K562 (cell line): ENCODE results near the gene DLGAP1. TPM values are rescaled to one million over a fixed set of nuclear protein-coding genes. Genes with fewer than 3 reads are reported as not detected.

Source experiments
- ARID2 ChIP-seq: fragments of 450-650 bp; IDR thresholded peaks from 2 replicates; pipeline ENCODE4 v1.6.1; 2017; ENCODE audit warnings: antibody characterized with exemption, mild to moderate bottlenecking
- CAMTA2 ChIP-seq: fragments of 250-450 bp; sonication (Bioruptor Pico); conservative IDR thresholded peaks from 2 replicates; pipeline ENCODE4 v1.5.1; 2022
- CC2D1A ChIP-seq: fragments of 450-650 bp; IDR thresholded peaks from 2 replicates; pipeline ENCODE4 v1.6.1; 2017; ENCODE audit warnings: mild to moderate bottlenecking
- GTF2A2 ChIP-seq: IDR thresholded peaks from 2 replicates; pipeline ENCODE4 v1.6.1; 2016; ENCODE audit warnings: mild to moderate bottlenecking, missing genetic modification characterization, missing compliant biosample characterization
- KLF6 ChIP-seq: fragments of 250-450 bp; sonication (Bioruptor Pico); IDR thresholded peaks from 2 replicates; pipeline ENCODE4 v1.4.0; 2020; ENCODE audit warnings: mild to moderate bottlenecking, moderate library complexity, borderline replicate concordance
- MGA ChIP-seq: fragments of 450-650 bp; IDR thresholded peaks from 2 replicates; pipeline ENCODE4 v1.6.1; 2016; ENCODE audit warnings: mild to moderate bottlenecking, moderate library complexity
- MYBL2 ChIP-seq, 2 experiments: fragments of 450-650 bp in 1 of 2; sonication (generic) in 1 of 2; formaldehyde crosslinking in 1 of 2; IDR thresholded peaks; 2 replicates each; pipeline versions ENCODE4 v1.6.1 to v1.8.1; 2017 to 2022; ENCODE audit warnings: borderline replicate concordance in 1 of 2, inconsistent platforms in 1 of 2, low read depth in 1 of 2, mild to moderate bottlenecking in 1 of 2, missing genetic modification reagents in 1 of 2, moderate library complexity in 1 of 2
- SREBF2 ChIP-seq: sonication (generic); formaldehyde crosslinking; IDR thresholded peaks from 2 replicates; pipeline ENCODE4 v1.4.0; 2020; ENCODE audit warnings: mild to moderate bottlenecking, missing genetic modification reagents
- polyA plus RNA-seq, 8 experiments: library from polyadenylated mRNA; depleted of rRNA in 4 of 8; stranded (reverse) in 5 of 8; unstranded in 3 of 8; fragments of >200 nt; fragmentation: Nextera tagmentation in 2 of 8; fragmentation: Illumina TruSeq in 1 of 8; extraction: Ambion mirVana in 2 of 8; extraction: Trizol in 1 of 8; gene quantifications; 2 replicates each; pipeline versions ENCODE4 v1.2.1 to v1.2.3, GENCODE V29; 2011 to 2014; ENCODE audit warnings: inconsistent platforms in 1 of 8, missing spikeins in 1 of 8
- total RNA-seq, 7 experiments: library from RNA; depleted of rRNA in 6 of 7; stranded (reverse); fragments of >200 nt in 6 of 7; fragmentation: Illumina TruSeq in 2 of 7; extraction: Trizol in 2 of 7; gene quantifications; 2 replicates each; pipeline versions ENCODE4 v1.2.1 to v1.2.3, GENCODE V29; 2011 to 2021; ENCODE audit warnings: low replicate concordance in 1 of 7

DLGAP1 gene
- total and polyA plus RNA-seq, 9 of the 15 experiments (the other 6 are each of a cell fraction or from before 2014, with no cell fraction given), result 0.04 to 0.22 (median 0.08) TPM

- TF ChIP-seq MGA, result no peak
- TF ChIP-seq SREBF2 (CRISPR knock-in tag), result no peak
- no peak for TF ChIP-seq ARID2
- no peak for TF ChIP-seq CC2D1A
- no peak for TF ChIP-seq GTF2A2 (tag)
- TF ChIP-seq CAMTA2, result no peak
- no peak for TF ChIP-seq KLF6
- TF ChIP-seq MYBL2 (IDR thresholded peaks at IDR 0.05; ENCODE audit: low read depth), result no peak
- TF ChIP-seq MYBL2 (CRISPR knock-in tag; IDR thresholded peaks at IDR 0.05; ENCODE audit: borderline replicate concordance), result no peak
Observed at GRCh38 chr18:3593904-3594759, 861.0 kb downstream of the DLGAP1 start (continued).
